IMR-90 (cell line): ENCODE data around the gene RAC3. TPM values are rescaled to one million over a fixed set of nuclear protein-coding genes. Genes with fewer than 3 reads are reported as not detected.

Experiments
- ATAC-seq: fragments of 200-7000 bp; cut with Tn5 transposase; 2 replicates; pipeline ENCODE4 v1.9.1; 2020; ENCODE audit warnings: low read depth, mild to moderate bottlenecking, moderate library complexity
- BruUV-seq: library from RNA; stranded (reverse); fragments of 400-500 nt; replicated peaks from 2 replicates; lab custom pipeline; 2021; lab: Mats Ljungman, UMichigan
- CTCF ChIA-PET: fragments of 300-600 bp; formaldehyde crosslinking; extraction: SDS; loops from one replicate; lab custom pipeline; 2021; ENCODE audit warnings: antibody characterized with exemption; lab: Yijun Ruan, JAX
- POLR2A ChIA-PET: fragments of 300-600 bp; sonication (Branson Sonifier 250); formaldehyde crosslinking; loops from one replicate; lab custom pipeline; 2022; ENCODE audit warnings: antibody characterized with exemption; ENCODE audit not compliant: unreplicated experiment; lab: Charles Lee
- DNase-seq: peaks from one replicate; pipeline ENCODE4 v3.0.0; 2013
- H2AFZ ChIP-seq: replicated peaks from 2 replicates; pipeline ENCODE3; 2013; ENCODE audit warnings: low read length, mild to moderate bottlenecking; ENCODE audit not compliant: poor library complexity
- H2AK5ac ChIP-seq: 2 replicates; pipeline ENCODE4 v1.6.1; 2013; ENCODE audit warnings: low read depth, low read length, inconsistent platforms
- H2AK9ac ChIP-seq: replicated peaks from 2 replicates; pipeline ENCODE3; 2013; ENCODE audit warnings: mild to moderate bottlenecking, low read depth, low read length, moderate library complexity; ENCODE audit not compliant: poor library complexity
- H2BK120ac ChIP-seq: 2 replicates; pipeline ENCODE4 v1.6.1; 2013; ENCODE audit warnings: low read depth, low read length, inconsistent platforms
- H2BK15ac ChIP-seq: 3 replicates; pipeline ENCODE4 v1.6.1; 2013; ENCODE audit warnings: low read depth, low read length, inconsistent platforms
- H2BK20ac ChIP-seq: 2 replicates; pipeline ENCODE4 v1.6.1; 2013; ENCODE audit warnings: low read depth, mild to moderate bottlenecking, inconsistent platforms, low read length, moderate library complexity
- H2BK5ac ChIP-seq: 2 replicates; pipeline ENCODE4 v1.6.1; 2013; ENCODE audit warnings: mild to moderate bottlenecking, low read depth, low read length, inconsistent platforms; ENCODE audit not compliant: poor library complexity, severe bottlenecking
- H3K14ac ChIP-seq: replicated peaks from 2 replicates; pipeline ENCODE4 v1.6.1; 2013; ENCODE audit warnings: low read depth, low read length, inconsistent platforms
- H3K18ac ChIP-seq: 2 replicates; pipeline ENCODE4 v1.6.1; 2013; ENCODE audit warnings: low read depth, low read length, control low read depth
- H3K23ac ChIP-seq: 2 replicates; pipeline ENCODE4 v1.6.1; 2013; ENCODE audit warnings: low read depth, low read length, inconsistent platforms
- H3K27ac ChIP-seq: 2 replicates; pipeline ENCODE4 v1.5.1; 2013; ENCODE audit warnings: mild to moderate bottlenecking, control low read depth, low read length; ENCODE audit not compliant: insufficient read depth
- H3K27me3 ChIP-seq: 2 replicates; pipeline ENCODE4 v1.6.1; 2013; ENCODE audit warnings: low read length; ENCODE audit not compliant: control insufficient read depth, insufficient read depth
- H3K36me3 ChIP-seq: 2 replicates; pipeline ENCODE4 v1.6.1; 2013; ENCODE audit warnings: low read length, mixed read lengths; ENCODE audit not compliant: control insufficient read depth, insufficient read depth
- H3K4ac ChIP-seq: 2 replicates; pipeline ENCODE4 v1.6.1; 2013; ENCODE audit warnings: low read depth, low read length, inconsistent platforms
- H3K4me1 ChIP-seq: 2 replicates; pipeline ENCODE4 v1.6.1; 2013; ENCODE audit warnings: low read length, mixed read lengths; ENCODE audit not compliant: control insufficient read depth, insufficient read depth
- H3K4me2 ChIP-seq: 2 replicates; pipeline ENCODE4 v1.6.1; 2013; ENCODE audit warnings: low read depth, mild to moderate bottlenecking, control low read depth, low read length, moderate library complexity
- H3K4me3 ChIP-seq: 2 replicates; pipeline ENCODE4 v1.5.1; 2013; ENCODE audit warnings: low read depth, mild to moderate bottlenecking, control low read depth, low read length, moderate library complexity; ENCODE audit not compliant: insufficient read depth
- H3K56ac ChIP-seq: 2 replicates; pipeline ENCODE4 v1.6.1; 2013; ENCODE audit warnings: low read length, inconsistent platforms; ENCODE audit not compliant: insufficient read depth; ENCODE audit errors: extremely low read depth
- H3K79me1 ChIP-seq, 2 experiments: 2 replicates each; pipeline ENCODE4 v1.6.1; 2013; ENCODE audit warnings: low read length in 2 of 2, inconsistent platforms in 1 of 2, low read depth in 1 of 2
- H3K9ac ChIP-seq: 2 replicates; pipeline ENCODE4 v1.6.1; 2013; ENCODE audit warnings: low read depth, low read length, control low read depth
- H3K9me1 ChIP-seq: 2 replicates; pipeline ENCODE4 v1.6.1; 2013; ENCODE audit warnings: low read length, inconsistent platforms; ENCODE audit not compliant: insufficient read depth
- H3K9me3 ChIP-seq: 2 replicates; pipeline ENCODE4 v1.6.1; 2013; ENCODE audit warnings: low read length; ENCODE audit not compliant: control insufficient read depth, insufficient read depth
- H4K20me1 ChIP-seq: 2 replicates; pipeline ENCODE4 v1.6.1; 2013; ENCODE audit warnings: low read length, inconsistent platforms; ENCODE audit not compliant: insufficient read depth
- H4K5ac ChIP-seq: 2 replicates; pipeline ENCODE4 v1.6.1; 2013; ENCODE audit warnings: mild to moderate bottlenecking, low read depth, low read length, control low read depth
- H4K8ac ChIP-seq, 2 experiments: 2 replicates each; pipeline ENCODE4 v1.6.1; 2013; ENCODE audit warnings: low read depth in 2 of 2, low read length in 2 of 2, control low read depth in 1 of 2, inconsistent platforms in 1 of 2
- H4K91ac ChIP-seq: 2 replicates; pipeline ENCODE4 v1.6.1; 2013; ENCODE audit warnings: low read depth, low read length, inconsistent platforms; ENCODE audit not compliant: insufficient read depth
- BHLHE40 ChIP-seq: fragments of 150-350 bp; IDR thresholded peaks from 2 replicates; pipeline ENCODE4 v1.6.1; 2016; ENCODE audit warnings: mild to moderate bottlenecking, low read depth, low read length
- CEBPB ChIP-seq: IDR thresholded peaks from 2 replicates; pipeline ENCODE4 v1.6.1; 2012; ENCODE audit warnings: low read depth, low read length, improper control_type of control experiment
- CHD1 ChIP-seq: IDR thresholded peaks from 2 replicates; pipeline ENCODE4 v1.6.1; 2012; ENCODE audit warnings: low read depth, low read length, improper control_type of control experiment
- CTCF ChIP-seq: conservative IDR thresholded peaks from 2 replicates; pipeline ENCODE4 v1.5.1; 2012; ENCODE audit warnings: mild to moderate bottlenecking, low read depth, low read length, improper control_type of control experiment
- ELK1 ChIP-seq: fragments of 150-350 bp; IDR thresholded peaks from 2 replicates; pipeline ENCODE4 v1.6.1; 2016; ENCODE audit warnings: low read depth, mild to moderate bottlenecking, low read length, moderate library complexity, borderline replicate concordance
- FOS ChIP-seq: fragments of 150-350 bp; IDR thresholded peaks from 2 replicates; pipeline ENCODE4 v1.6.1; 2016; ENCODE audit warnings: low read depth, low read length
- MAFK ChIP-seq: IDR thresholded peaks from 2 replicates; pipeline ENCODE4 v1.6.1; 2012; ENCODE audit warnings: low read depth, low read length, improper control_type of control experiment
- MAZ ChIP-seq: IDR thresholded peaks from 2 replicates; pipeline ENCODE4 v1.6.1; 2012; ENCODE audit warnings: low read depth, mild to moderate bottlenecking, low read length, improper control_type of control experiment, moderate library complexity, borderline replicate concordance
- MXI1 ChIP-seq: IDR thresholded peaks from 2 replicates; pipeline ENCODE4 v1.6.1; 2012; ENCODE audit warnings: low read depth, mild to moderate bottlenecking, low read length, moderate library complexity, borderline replicate concordance
- NFE2L2 ChIP-seq: fragments of 150-350 bp; IDR thresholded peaks from 2 replicates; pipeline ENCODE4 v1.6.1; 2016; ENCODE audit warnings: low read depth, mild to moderate bottlenecking, low read length
- POLR2A ChIP-seq: IDR thresholded peaks from 2 replicates; pipeline ENCODE4 v1.6.1; 2012; ENCODE audit warnings: mild to moderate bottlenecking, low read depth, low read length
- RAD21 ChIP-seq: IDR thresholded peaks from 2 replicates; pipeline ENCODE4 v1.6.1; 2012; ENCODE audit warnings: low read length, improper control_type of control experiment
- RCOR1 ChIP-seq: IDR thresholded peaks from 2 replicates; pipeline ENCODE4 v1.6.1; 2012; ENCODE audit warnings: mild to moderate bottlenecking, low read length, improper control_type of control experiment; ENCODE audit not compliant: insufficient replicate concordance
- RFX5 ChIP-seq: IDR thresholded peaks from 2 replicates; pipeline ENCODE4 v1.8.0; 2012; ENCODE audit warnings: low read depth, mild to moderate bottlenecking, low read length, moderate library complexity
- SMC3 ChIP-seq: fragments of 150-350 bp; IDR thresholded peaks from 2 replicates; pipeline ENCODE4 v1.6.1; 2016; ENCODE audit warnings: low read depth, mild to moderate bottlenecking, antibody characterized with exemption, low read length, moderate library complexity
- USF2 ChIP-seq: fragments of 150-350 bp; IDR thresholded peaks from 2 replicates; pipeline ENCODE4 v1.6.1; 2017; ENCODE audit warnings: mild to moderate bottlenecking, antibody characterized with exemption, low read length, low read depth
- WGBS, 2 experiments: methylation state at CpG; one replicate each; pipeline versions ENCODE4 v1.1.5 to v1.1.7; 2013; ENCODE audit warnings: missing lambda C conversion rate in 2 of 2; ENCODE audit not compliant: insufficient read length in 1 of 2; ENCODE audit errors: extremely low coverage in 2 of 2; 5-methylcytosine and 5-hydroxymethylcytosine counted together
- dilution Hi-C: fragments of 300-500 bp; cut with HindIII; formaldehyde crosslinking; loops from one replicate; pipeline ENCODE4 v1.14.3; 2018; ENCODE audit warnings: low sequenced_read_pairs; ENCODE audit not compliant: unreplicated experiment
- in situ Hi-C: fragments of 300-500 bp; cut with MboI; formaldehyde crosslinking; loops from 3 replicates; pipeline ENCODE4 v1.14.3; 2019; ENCODE audit warnings: low sequenced_read_pairs, inconsistent platforms, mixed read lengths
- intact Hi-C: fragments of 100-400 bp; cut with micrococcal nuclease; formaldehyde crosslinking; loops from 2 replicates; pipeline ENCODE4 v1.10.0; 2022
- polyA plus RNA-seq, 3 experiments: library from polyadenylated mRNA; depleted of rRNA; stranded (reverse); fragments of >200 nt; gene quantifications; 2 replicates each; pipeline ENCODE4 v1.2.3, GENCODE V29; 2012; ENCODE audit warnings: low replicate concordance in 1 of 3
- total RNA-seq: library from RNA; depleted of rRNA; stranded (reverse); fragments of >200 nt; gene quantifications from 2 replicates; pipeline ENCODE4 v1.2.3, GENCODE V29; 2012

The RAC3 gene
- total and polyA plus RNA-seq, 2 of the 4 experiments (the other 2 are of a cell fraction): 5.7 to 23.4 TPM

GRCh38 chr17:82073446-82073845 lies 42.0 kb downstream of the RAC3 start:
- intact Hi-C loops (no loop called here), dilution Hi-C loops (no loop called here), in situ Hi-C loops (no loop called here)
- ChIA-PET POLR2A (no interaction called here), CTCF (no interaction called here)
- Histone ChIP-seq H3K4ac (no peak overlapping the region), H3K4me3 (no peak overlapping the region), H2AK5ac (no peak overlapping the region), H4K8ac (no peak overlapping the region), H4K20me1 (no peaks in the 10 kb centered on the region; the same call in 1 of the 2 replicates), H2BK20ac (no peak overlapping the region), H3K23ac (no peak overlapping the region), H3K14ac (no peak overlapping the region), H3K79me1 (no peaks in the 10 kb centered on the region), H3K9me1 (no peaks in the 10 kb centered on the region), H3K4me2 (no peak overlapping the region), H3K9me3 (no peaks in the 10 kb centered on the region), H4K5ac (no peak overlapping the region), H2BK120ac (no peak overlapping the region), H3K56ac (no peak overlapping the region), H2AFZ (no peak overlapping the region), H3K9ac (no peak overlapping the region), H3K18ac (no peak overlapping the region), H2AK9ac (no peak overlapping the region), H3K4me1 (no peaks in the 10 kb centered on the region), H3K36me3 (peaks cover 2% of the 10 kb centered on the region; the same call in 1 of the 2 replicates), H4K91ac (no peak overlapping the region), H3K27me3 (no peaks in the 10 kb centered on the region), H2BK5ac (no peak overlapping the region), H2BK15ac (no peak overlapping the region), H3K27ac (no peak overlapping the region)
- no CpG with 5 or more reads among the region's 9 CpGs for WGBS, 2 experiments
- DNase-seq: no peak
- no peak for TF ChIP-seq SMC3
- no peak for TF ChIP-seq RCOR1
- no peak for TF ChIP-seq RAD21
- no peak for TF ChIP-seq CEBPB
- TF ChIP-seq BHLHE40: no peak
- TF ChIP-seq USF2: no peak
- no peak for TF ChIP-seq POLR2A
- TF ChIP-seq CTCF: no peak
- no peak for TF ChIP-seq MXI1
- no peak for TF ChIP-seq NFE2L2
- no peak for TF ChIP-seq ELK1
- no peak for TF ChIP-seq CHD1
- no peak for TF ChIP-seq MAZ
- TF ChIP-seq RFX5: no peak
- TF ChIP-seq MAFK: no peak
- no peak for TF ChIP-seq FOS
- no TSS peak for BruUV-seq
- no peak for ATAC-seq
